Gastroesophageal sphincter (tissue), 4 donors: Measurements from ENCODE around the gene TMEM245. TPM values are rescaled to one million over a fixed set of nuclear protein-coding genes. Genes with fewer than 3 reads are reported as not detected.

Experiments used
- ATAC-seq: fragments of 150-250 bp; one replicate; pipeline ENCODE4 v1.9.1; 2016; ENCODE audit warnings: mild to moderate bottlenecking, moderate library complexity
- H3K27ac ChIP-seq, 4 donors: fragments of 200-600 bp; sonication (generic) in 3 of 4; 1 replicate in 3 of 4; 2 replicates in 1 of 4; pipeline ENCODE4 v1.5.1; 2016 to 2019
- H3K27me3 ChIP-seq: fragments of 200-600 bp; sonication (generic); one replicate; pipeline ENCODE4 v1.5.1; 2019
- H3K36me3 ChIP-seq, 2 donors: fragments of 200-600 bp; sonication (generic); one replicate each; pipeline ENCODE4 v1.5.1; 2019; ENCODE audit warnings: control low read depth in 1 of 2
- H3K4me1 ChIP-seq, 3 donors: fragments of 200-600 bp; sonication (generic); 1 replicate in 2 of 3; 2 replicates in 1 of 3; pipeline ENCODE4 v1.5.1; 2016 to 2019; ENCODE audit warnings: control low read depth in 2 of 3
- H3K4me3 ChIP-seq, 2 donors: fragments of 200-600 bp; sonication (generic); one replicate each; pipeline ENCODE4 v1.5.1; 2019; ENCODE audit warnings: mild to moderate bottlenecking in 1 of 2, moderate library complexity in 1 of 2
- H3K9me3 ChIP-seq, 3 donors: fragments of 200-600 bp; sonication (generic); one replicate each; pipeline ENCODE4 v1.5.1; 2017 to 2019; ENCODE audit warnings: control low read depth in 2 of 3
- EP300 ChIP-seq: sonication (generic); formaldehyde crosslinking; IDR thresholded peaks from one replicate; pipeline ENCODE4 v1.6.1; 2017; ENCODE audit warnings: antibody characterized with exemption, mild to moderate bottlenecking
- POLR2A ChIP-seq, 2 donors: fragments of 450-650 bp; IDR thresholded peaks; one replicate each; pipeline ENCODE4 v1.6.1; 2017; ENCODE audit warnings: antibody characterized with exemption in 2 of 2, mild to moderate bottlenecking in 2 of 2, moderate library complexity in 1 of 2
- POLR2AphosphoS5 ChIP-seq: sonication (generic); formaldehyde crosslinking; IDR thresholded peaks from one replicate; pipeline ENCODE4 v1.6.1; 2017; ENCODE audit warnings: antibody characterized with exemption
- WGBS, 2 donors: methylation state at CpG; one replicate each; pipeline ENCODE4 v1.1.5; 2018; ENCODE audit warnings: low coverage in 1 of 2; 5-methylcytosine and 5-hydroxymethylcytosine counted together
- total RNA-seq, 4 donors: library from RNA; depleted of rRNA; stranded (reverse); fragments of >200 nt; gene quantifications; one replicate each; pipeline ENCODE4 v1.1.0, GENCODE V29; 2016
- TF ChIP-seq, protein P1 (sequence below), 4 experiments: fragments of 200-600 bp in 2 of 4; fragments of 450-650 bp in 2 of 4; sonication (generic) in 1 of 4; IDR thresholded peaks; one replicate each; pipeline ENCODE4 v1.5.1; 2017 to 2019; ENCODE audit warnings: antibody characterized with exemption in 4 of 4, mild to moderate bottlenecking in 2 of 4, moderate library complexity in 2 of 4

The TMEM245 gene
- total RNA-seq, 4 donors from 2014 or later, result 130 to 180 (median 142) TPM

- peak; percentile 89 for TF ChIP-seq POLR2AphosphoS5
- peak; percentile 86 to 89 for TF ChIP-seq POLR2A (IDR thresholded peaks at IDR 0.05)
- TF ChIP-seq, protein P1, sequence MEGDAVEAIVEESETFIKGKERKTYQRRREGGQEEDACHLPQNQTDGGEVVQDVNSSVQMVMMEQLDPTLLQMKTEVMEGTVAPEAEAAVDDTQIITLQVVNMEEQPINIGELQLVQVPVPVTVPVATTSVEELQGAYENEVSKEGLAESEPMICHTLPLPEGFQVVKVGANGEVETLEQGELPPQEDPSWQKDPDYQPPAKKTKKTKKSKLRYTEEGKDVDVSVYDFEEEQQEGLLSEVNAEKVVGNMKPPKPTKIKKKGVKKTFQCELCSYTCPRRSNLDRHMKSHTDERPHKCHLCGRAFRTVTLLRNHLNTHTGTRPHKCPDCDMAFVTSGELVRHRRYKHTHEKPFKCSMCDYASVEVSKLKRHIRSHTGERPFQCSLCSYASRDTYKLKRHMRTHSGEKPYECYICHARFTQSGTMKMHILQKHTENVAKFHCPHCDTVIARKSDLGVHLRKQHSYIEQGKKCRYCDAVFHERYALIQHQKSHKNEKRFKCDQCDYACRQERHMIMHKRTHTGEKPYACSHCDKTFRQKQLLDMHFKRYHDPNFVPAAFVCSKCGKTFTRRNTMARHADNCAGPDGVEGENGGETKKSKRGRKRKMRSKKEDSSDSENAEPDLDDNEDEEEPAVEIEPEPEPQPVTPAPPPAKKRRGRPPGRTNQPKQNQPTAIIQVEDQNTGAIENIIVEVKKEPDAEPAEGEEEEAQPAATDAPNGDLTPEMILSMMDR (IDR thresholded peaks at IDR 0.05), result no peak
- peak within 1 kb of the TSS; percentile 65 to 86 for H3K4me3 ChIP-seq
- H3K36me3 ChIP-seq, result no peaks in the 10 kb centered on the region
- peaks cover 14 to 52% (median 15%) of the 10 kb centered on the region in 3 donors for H3K4me1 ChIP-seq
- WGBS, 2 donors, result no CpG with 5 or more reads among the region's 99 CpGs
- peak within 1 kb of the TSS; percentile 95 to 97 (median 96) for H3K27ac ChIP-seq
- H3K27me3 ChIP-seq, result no peaks in the 10 kb centered on the region
- ATAC-seq, result peak; percentile 95
- no peaks in the 10 kb centered on the region for H3K9me3 ChIP-seq
These were observed 106.7 kb downstream of the TMEM245 start, which contains the start of gene CTNNAL1 for GRCh38 chr9:109012876-109013678. TSS of gene CTNNAL1 (minus strand) at chr9:109013499. CDS start at chr9:109013442, 57 bp downstream.

DNA sequence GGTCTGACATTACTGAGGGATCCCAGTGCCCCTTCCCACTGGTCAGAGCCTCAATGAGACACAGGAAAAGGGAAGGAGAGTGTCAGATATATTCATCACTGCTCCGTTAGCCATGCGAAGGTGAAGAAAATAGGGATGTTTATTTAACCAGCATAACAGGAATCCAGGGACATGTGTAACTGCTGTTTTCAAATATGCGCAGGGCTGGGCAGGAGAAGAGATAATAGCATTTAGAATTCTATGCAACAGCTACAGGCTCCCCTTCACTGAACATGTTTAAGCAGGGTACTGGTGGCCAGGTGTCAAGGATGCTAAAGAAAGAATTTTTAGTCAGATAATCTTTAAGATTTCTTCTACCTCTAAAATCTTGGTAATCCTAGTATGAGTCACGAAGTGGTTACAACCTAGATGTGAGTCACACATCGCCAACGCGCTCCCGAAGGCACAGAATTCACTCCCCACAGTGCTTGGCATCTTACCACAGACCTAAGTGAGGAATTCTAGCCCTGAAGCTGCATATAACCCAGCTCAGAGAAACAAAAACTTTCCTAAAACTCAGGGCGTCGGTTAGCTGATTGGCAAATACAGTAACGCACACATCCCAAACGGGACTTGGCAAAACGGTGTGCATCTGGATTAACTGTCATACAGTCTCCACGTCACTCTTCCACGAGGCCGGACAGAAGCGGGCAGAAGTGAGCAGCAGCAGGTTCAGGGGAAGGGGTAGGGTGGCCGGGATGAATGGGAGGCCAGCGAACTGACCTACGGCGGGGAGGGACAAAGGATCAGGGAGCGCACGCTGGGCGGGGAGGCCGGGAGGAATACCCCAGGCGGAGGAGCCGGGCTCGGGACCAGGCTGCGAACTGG, 107.5 kb downstream of the TMEM245 start:
- 0 to 3% methylated on average over 9 to 21 of the region's 29 CpGs for WGBS, 2 donors
- Histone ChIP-seq H3K36me3 (no peaks in the 10 kb centered on the region), H3K4me3 (peak overlapping the region; percentile 65 to 86), H3K9me3 (no peaks in the 10 kb centered on the region), H3K4me1 (peaks cover 14 to 58% (median 15%) of the 10 kb centered on the region in 3 donors), H3K27me3 (no peaks in the 10 kb centered on the region), H3K27ac (peak overlapping the region; percentile 95 to 97 (median 96))
- peak; percentile 56 for ATAC-seq
- TF ChIP-seq POLR2AphosphoS5 (peak; percentile 84), EP300 (no peak), POLR2A (IDR thresholded peaks at IDR 0.05) (peak in 1 of 2 donors; percentile 28)
- TF ChIP-seq, protein P1 (IDR thresholded peaks at IDR 0.05), result no peak

DNA sequence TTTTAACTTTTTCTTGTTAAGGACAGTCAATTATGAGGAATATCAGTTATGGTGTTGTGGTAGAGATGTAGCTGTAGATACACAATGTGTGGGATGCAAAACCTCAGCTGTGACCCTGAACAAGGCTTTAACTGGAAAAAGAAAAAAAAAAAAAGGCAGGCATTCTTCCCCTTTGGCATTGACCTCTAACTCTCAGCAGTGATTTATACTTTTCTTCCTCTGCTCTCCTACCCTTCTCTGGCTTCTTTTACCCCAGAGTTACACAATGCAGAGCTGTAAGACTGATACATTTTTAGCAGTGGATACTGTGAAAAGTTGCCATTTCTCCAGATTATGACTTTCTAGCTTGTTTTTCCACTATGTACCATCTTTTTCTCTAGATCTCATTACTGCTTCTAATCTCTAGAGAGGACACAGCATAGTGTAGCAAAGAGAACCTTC, 108.5 kb downstream of the TMEM245 start:
- no peaks in the 10 kb centered on the region for H3K9me3 ChIP-seq
- H3K27ac ChIP-seq, result peak overlapping the region; percentile 95 to 97 (median 96)
- H3K36me3 ChIP-seq, result no peaks in the 10 kb centered on the region
- TF ChIP-seq POLR2AphosphoS5 (peak; percentile 19), POLR2A (IDR thresholded peaks at IDR 0.05) (no peak)
- no peak for ATAC-seq
- H3K4me3 ChIP-seq, result peak overlapping the region; percentile 65 to 86
- no peaks in the 10 kb centered on the region for H3K27me3 ChIP-seq
- peaks cover 14 to 62% (median 15%) of the 10 kb centered on the region in 3 donors for H3K4me1 ChIP-seq

- TF ChIP-seq POLR2A (IDR thresholded peaks at IDR 0.05) (no peak), POLR2AphosphoS5 (peak; percentile 57)
- TF ChIP-seq, protein P1 (IDR thresholded peaks at IDR 0.05), result peak in 1 of 4 experiments; percentile 19
- H3K4me3 ChIP-seq, result peak overlapping the region in 1 of 2 donors; percentile 86
- peaks cover 14 to 67% (median 15%) of the 10 kb centered on the region in 3 donors for H3K4me1 ChIP-seq
- H3K9me3 ChIP-seq, result no peaks in the 10 kb centered on the region
- peak overlapping the region; percentile 95 to 97 (median 96) for H3K27ac ChIP-seq
- H3K36me3 ChIP-seq, result no peaks in the 10 kb centered on the region
- no peak for ATAC-seq
- no peaks in the 10 kb centered on the region for H3K27me3 ChIP-seq
- WGBS, 2 donors, result 0 to 7% methylated on average over 1 of the region's 1 CpG
These were observed 109.0 kb downstream of the TMEM245 start for GRCh38 chr9:109010746-109011145.

- Histone ChIP-seq H3K9me3 (peaks cover 0 to 20% (median 0%) of the 10 kb centered on the region in 3 donors), H3K4me1 (peaks cover 0 to 44% (median under 1%) of the 10 kb centered on the region in 3 donors), H3K27ac (no peak overlapping the region), H3K27me3 (no peaks in the 10 kb centered on the region), H3K4me3 (no peak overlapping the region), H3K36me3 (no peaks in the 10 kb centered on the region)
- no peak for ATAC-seq
- no peak for TF ChIP-seq EP300
- TF ChIP-seq POLR2A (IDR thresholded peaks at IDR 0.05), result no peak
- no peak for TF ChIP-seq POLR2AphosphoS5
- TF ChIP-seq, protein P1 (IDR thresholded peaks at IDR 0.05), result no peak
- WGBS, 2 donors, result 46 to 50% methylated on average over 3 of the region's 3 CpGs
These were observed 114.1 kb downstream of the TMEM245 start for GRCh38 chr9:109005678-109006077.
